ENCODE data around the gene ZNF584.
"Not testable (repeated sequence)": the region's sequence is repeated elsewhere in the genome, so short reads cannot be mapped to it uniquely, and the experiment has no call there.

ZNF584 gene

DNA sequence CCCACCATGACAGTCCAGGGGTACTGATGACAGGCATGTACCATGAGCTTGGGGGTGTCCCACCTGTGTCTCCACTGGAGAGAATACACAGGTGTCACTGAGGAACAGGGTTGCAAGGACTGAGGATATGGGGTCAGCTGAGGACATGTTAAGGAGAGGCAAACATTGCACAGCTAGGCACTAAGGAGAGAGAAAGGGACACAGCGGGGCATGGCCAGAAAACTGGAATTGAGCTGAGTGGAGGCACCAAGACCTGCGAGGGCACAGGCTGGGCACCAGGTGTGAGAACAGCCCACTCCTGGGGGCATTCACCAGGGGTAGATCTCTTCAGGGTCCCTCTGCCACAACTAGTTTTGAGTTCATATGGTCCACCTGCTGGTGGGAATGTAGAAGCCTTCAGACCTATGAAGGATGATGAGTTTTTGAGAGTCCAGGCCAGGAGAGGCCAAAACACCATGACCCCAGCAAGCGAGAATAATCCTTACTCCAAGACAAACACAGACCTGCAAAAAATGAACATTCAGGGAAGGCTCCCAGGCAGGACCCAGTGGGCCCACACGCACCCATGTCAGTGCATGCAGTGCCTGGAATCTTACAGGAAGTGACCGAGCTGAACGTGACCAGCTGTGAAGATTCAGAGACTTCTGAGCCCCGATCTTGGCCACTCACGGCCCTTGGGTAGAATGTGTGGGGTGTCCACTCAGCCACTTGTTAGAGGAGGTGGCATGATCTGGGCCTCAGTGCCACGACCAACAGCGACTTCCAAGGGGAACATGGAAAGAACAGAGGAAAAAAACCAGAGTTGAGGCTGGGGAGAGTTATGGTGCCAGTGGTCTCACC lies 1.4 kb upstream of the ZNF584 start:
- DNase-seq: no peak

DNA sequence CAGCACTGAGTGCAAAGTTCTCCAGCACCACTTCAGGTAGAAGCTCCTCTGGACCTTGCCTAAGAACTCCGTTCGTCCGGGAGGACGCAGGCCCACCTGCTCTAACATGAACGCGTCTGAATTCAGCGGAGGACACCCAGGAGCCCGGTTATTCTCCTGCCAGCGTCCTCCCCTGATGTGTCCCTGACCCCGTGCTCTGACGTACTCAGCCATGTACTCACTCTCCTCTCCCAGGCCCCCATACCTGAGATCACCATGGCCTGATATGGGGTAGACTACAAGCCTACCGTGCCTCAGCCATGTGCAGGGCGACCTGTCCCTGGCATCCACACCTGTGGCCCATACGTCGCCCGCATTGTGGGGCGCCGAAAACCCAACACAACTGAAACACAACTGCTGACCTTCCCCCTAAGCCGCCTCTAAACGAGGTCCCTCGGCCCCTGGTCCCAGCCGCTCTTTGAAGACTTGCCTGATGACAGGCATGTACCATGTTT lies 744 bp upstream of the ZNF584 start:
- DNase-seq: no peak

DNA sequence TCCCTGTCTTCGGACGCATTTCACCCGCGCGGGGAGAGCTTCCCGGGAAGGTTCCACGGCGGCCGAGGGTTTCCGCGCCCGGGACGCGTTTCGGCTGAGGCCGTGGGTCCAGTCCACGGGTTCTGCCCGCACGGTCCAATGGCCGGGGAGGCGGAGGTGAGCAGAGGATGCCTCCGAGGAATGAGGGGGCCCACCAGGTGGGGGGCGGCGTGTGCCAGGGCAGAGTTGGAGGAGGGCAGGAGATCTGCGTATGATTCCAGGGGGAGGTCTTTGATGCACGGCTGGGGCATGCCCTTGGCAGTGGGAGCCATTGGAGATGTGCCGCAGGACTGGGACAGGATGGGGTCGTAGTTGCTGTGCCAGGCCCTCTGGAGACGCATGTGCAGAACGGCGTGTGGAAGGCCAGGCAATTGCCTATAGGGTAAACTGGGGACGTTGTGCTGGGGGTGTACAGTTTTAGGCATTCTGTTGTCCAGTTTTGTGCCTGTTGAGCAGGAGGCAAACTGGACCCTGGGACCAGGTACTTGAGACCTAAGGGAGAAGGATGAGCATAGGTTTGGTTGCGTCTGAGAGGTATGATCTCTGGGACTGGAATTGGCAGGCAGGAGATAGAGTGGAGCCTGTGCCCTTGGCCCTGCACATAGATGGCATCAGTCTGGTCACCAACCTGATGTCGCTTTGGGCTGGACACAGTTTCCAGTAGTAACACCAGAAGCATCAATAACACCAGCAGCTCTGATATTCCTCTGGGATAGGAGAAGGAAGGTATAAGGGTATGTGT lies 751 bp downstream of the ZNF584 start:
- DNase-seq: peak; percentile 54

DNA sequence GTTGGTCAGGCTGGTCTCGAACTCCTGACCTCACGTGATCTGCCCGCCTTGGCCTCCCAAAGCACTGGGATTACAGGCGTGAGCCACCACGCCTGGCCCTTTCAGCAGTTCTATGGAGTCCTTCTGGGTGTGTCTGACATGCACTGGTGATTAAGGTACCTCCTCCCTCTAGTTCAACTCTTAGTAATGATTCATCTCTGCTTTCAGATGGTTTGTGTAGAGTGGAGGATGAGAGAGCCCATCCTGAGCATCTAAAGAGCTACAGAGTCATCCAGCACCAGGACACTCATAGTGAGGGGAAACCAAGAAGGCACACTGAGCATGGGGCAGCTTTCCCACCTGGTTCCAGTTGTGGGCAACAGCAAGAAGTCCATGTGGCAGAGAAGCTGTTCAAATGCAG lies 8.2 kb downstream of the ZNF584 start:
- DNase-seq: no peak

DNA sequence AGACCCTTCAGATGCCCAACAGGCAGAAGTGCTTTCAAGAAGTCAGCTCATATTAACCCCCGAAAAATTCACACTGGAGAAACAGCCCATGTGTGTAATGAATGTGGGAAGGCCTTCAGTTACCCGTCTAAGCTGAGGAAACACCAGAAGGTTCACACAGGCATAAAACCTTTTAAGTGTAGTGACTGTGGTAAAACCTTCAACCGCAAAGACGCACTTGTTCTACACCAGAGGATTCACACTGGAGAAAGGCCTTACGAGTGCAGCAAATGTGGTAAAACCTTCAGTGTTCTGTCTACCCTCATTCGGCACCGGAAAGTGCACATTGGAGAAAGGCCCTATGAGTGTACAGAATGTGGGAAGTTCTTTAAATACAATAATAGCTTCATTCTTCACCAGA lies 8.6 kb downstream of the ZNF584 start:
- DNase-seq: no peak

DNA sequence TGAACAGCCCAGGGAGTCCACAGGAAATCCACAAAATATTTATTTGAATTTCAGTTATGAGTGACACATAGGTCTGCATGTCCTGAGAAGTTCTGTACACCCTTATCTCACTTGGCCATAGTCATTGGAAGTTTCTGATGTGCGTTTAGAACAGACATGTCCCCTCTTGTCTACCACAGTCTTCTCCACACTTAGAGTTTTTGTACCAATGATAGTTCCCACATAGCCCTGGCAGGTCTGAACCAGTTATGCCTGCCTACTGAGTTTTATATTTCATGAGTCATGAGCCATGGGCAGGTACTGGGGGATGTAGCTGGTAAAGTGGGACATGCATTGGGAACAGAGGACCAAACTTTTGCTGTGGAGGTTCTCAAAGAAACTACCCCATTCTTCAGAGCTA lies 20.2 kb downstream of the ZNF584 start:
- no peak for DNase-seq

DNA sequence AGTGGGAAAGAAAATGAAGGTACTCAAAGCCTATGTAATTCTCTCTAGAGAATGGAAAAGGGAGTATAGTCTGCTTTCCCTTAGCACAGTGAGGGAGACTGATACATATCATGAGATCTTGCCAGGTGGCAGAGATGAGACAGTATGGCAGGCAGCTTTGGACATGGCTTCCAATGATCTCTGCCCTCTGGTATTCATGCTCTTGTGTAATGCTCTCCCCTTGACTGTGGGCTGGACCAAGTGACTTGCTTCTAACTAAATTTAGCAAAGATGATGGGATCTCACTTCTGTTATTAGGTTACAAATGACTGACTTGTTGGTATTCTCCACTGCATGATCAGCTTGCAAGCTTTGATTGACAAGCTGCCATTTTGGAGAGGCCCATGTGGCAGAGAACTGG lies 21.3 kb downstream of the ZNF584 start:
- no peak for DNase-seq

DNA sequence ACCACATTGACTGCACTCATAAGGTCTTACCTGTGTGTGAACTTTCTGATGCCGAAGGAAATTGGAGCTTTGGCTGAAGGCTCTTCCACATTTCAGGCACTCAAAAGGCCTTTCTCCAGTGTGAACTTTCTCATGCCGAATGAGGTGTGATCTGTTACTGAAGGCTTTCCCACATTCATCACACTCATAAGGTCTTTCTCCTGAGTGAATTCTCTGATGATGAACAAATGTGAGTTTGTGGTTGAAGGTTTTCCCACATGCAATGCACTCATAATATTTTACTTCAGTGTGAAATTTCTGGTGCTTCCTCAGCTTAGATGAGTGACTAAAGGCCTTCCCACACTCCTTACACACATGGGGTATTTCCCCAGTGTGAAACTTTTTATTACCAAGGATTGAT lies 25.8 kb downstream of the ZNF584 start:
- no peak for DNase-seq

DNA sequence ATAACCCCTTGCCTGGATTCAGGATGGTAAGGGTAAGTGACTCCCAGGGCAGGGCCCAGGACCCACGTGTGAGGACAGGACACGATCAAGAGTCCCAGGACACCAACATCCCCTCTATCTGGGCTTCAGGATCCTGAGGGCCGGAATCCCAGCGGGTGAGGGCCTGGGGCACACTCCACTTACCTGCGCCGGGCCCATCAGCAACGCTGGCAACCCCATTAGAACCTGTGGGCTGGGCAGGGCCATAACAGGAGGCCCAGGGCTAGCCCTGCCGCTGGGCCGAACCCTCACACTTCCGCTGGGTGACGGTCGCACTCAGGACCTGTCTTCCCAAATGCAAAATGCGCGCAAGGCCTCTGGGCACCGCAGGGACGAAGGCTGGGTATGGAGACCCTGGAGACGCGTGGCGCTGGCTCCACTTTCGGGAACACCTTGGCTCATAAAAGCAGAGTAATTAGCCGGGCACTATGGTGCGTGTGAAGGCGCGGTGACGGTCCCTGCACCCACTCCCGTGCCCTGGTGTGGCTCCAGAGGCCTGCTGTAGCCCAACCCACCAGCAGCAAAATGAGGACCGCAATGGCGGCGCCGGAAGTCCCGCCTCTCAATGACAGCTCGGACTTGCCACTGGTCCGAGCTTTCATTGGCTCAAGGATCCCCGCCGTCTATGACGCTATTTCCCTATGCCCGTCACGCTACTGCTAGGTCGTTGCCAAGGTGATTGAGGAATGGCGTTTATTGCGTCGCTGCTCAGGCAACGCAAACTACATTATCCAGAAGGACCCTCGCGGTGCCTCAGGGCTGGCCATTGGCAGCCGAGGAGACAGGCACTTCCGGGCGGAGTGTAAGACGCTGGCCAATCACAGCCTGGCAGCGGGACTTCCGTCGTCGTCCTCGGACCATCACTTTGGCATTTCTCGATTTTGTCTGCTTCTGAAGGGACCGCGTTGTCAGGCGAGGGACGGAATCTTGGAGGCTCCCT lies 31.4 kb downstream of the ZNF584 start, which contains the start of gene ZNF132:
Gene ZNF132, minus strand, starts transcription at position 578 of the 979 bp plus-strand sequence. Its CDS starts 332 bp downstream, at position 246.
- peak; percentile 94 for DNase-seq

DNA sequence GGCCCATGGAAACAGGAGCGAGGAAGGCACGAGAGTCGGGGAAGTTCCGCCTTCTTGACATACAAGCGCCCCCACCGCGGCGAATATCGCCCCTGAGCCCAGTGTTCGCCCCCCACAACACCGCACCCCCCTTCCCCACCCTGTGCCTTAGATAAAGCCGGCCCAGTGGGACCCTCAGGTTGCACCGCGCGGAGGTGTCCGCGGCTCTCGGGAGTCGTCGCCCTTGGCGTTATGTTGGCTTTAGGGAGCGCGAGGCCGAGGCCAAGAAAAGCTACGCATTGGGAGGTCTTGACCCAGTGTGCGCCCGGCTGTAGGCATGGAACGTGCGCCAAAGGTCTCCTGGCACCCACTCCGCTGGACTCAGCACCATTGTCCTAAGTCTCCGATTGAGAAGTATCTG lies 32.1 kb downstream of the ZNF584 start:
- DNase-seq: peak; percentile 9

DNA sequence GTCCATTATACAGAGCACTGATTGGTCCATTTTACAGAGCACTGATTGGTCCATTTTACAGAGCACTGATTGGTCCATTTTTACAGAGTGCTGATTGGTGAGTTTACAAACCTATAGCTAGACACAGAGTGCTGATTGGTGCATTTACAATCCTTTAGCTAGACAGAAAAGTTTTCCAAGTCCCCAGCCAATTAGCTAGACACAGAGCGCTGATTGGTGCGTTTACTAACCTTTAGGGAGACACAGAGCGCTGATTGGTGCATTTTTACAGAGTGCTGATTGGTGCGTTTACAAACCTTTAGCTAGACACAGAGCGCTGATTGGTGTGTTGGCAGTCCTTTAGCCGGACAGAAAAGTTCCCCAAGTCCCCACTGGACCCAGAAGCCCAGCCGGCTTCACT lies 34.5 kb downstream of the ZNF584 start:
- DNase-seq: not testable (repeated sequence)

DNA sequence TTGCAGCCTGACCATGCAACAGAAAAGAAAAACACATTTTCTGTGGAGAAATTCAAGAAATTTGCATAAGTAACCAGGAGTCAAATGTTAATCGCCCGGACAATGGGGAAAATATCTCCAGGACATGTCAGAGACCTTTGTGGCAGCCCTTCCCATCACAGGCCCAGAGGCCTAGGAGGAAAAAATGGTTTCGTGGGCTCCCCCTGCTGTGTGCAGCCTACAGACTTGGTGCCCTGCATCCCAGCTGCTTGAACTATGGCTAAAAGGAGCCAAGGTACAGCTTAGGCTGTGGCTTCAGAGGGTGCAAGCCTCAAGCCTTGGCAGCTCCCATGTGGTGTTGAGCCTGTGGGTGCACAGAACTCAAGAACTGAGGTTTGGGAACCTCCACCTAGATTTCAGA lies 40.4 kb downstream of the ZNF584 start:
- not testable (repeated sequence) for DNase-seq

DNA sequence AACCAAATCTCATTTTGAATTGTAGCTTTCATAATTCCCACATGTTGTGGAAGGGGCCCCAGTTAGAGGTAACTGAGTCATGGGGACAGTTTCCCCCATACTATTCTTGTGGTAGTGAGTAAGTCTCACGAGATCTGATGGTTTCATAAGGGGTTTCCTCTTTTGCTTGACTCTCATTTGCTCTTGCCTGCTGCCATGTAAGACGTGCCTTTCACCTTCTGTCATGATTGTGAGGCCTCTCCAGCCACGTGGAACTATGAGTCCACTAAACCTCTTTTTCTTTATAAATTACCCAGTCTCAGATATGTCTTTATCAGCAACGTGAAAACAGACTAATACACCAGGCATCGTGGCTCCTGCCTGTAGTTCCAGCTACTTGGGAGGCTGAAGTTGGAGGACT lies 41.5 kb downstream of the ZNF584 start:
- DNase-seq: not testable (repeated sequence)

DNA sequence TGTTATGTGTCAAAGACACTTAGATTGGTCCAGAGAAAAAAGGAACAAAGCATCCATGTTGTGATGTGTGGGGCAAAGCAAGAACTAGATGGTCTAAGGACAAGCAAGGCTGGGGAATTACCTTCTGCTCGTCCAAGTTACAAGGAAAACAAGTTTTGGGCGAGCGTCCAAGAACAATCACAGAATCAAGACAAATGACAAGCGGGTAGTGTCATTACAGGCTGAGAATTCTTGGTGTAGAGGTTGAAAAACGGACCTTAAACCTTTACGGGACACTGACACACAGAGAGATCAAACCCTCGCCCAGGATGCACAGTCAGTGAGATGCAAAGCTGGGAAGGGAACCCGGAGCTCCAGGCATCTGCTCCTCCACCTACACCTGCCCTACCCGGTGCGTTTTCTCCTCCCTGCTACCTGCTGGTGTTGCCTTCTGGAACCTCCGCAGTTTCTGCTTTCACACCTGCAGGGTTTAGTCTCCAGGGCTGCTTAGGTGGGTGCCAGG lies 42.5 kb downstream of the ZNF584 start:
- DNase-seq: no peak

DNA sequence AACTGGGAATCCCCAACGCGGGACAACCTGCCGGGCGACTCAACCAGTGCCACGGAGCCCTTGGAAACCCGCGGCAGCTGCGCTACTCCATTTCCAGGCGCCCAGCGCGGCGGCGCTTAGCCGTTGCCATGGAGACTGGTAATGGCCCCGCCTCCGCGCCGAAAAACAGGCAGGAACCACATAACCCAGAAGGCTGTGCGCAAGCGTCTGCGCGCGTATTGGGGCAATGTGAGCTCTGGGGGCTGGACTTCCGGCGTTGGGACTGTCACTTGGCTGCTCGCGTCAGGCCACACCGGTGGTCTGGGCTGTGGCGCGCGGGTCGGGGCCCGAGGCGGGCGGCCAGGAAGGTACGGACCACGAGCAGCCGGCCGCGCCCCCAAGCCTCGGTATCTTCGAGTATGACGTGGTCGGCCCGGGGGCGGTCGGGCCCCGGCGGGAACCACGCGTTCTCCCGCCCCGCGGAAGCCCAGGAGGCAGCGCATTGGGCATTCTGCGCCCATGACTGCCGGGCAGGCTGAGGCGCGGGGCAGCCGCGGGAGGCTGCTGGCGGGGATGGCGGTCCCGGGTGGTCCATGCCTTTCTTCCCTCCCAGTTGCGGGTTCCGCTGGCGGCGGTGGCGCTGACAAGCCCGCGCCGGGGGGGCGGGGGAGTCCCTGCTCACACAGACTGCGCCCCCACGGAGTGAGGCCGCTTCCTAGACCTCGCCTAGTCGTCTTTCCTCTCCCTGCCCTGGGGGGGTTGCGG lies 43.1 kb downstream of the ZNF584 start, which contains the start of gene ZNF324B:
Gene ZNF324B, plus strand, starts transcription at position 265 of the 744 bp plus-strand sequence. CDS start 2,080 bp downstream, outside the sequence.
- peak; percentile 97 for DNase-seq

DNA sequence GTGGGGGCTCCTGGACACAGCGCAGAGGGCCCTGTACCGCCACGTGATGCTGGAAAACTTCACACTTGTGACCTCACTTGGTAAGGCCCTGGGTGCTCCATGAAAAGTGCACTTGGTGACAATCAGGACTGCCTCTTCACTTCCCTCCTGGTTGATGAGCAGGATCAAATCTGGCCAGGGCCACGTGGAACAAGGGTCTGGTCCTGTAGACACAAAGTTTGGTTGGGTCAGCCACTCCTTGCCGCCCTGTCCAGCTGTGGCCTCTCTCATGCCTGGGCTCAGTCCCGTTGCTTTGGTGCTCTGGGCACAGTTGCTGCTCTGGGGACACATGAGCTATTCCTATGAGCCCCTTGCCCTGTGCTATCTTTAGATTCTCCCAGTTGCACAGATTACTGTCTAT lies 45.3 kb downstream of the ZNF584 start:
- DNase-seq: no peak

DNA sequence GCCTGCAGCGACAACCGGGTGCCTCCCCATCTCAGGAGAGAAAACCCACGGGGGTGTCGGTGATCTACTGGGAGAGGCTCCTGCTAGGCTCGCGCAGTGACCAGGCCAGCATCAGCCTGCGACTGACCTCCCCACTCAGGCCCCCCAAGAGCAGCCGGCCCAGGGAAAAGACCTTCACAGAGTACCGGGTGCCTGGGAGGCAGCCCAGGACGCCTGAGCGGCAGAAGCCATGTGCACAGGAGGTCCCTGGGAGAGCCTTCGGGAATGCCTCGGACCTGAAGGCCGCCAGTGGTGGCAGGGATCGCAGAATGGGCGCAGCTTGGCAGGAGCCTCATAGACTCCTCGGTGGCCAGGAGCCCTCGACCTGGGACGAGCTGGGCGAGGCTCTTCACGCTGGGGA lies 46.9 kb downstream of the ZNF584 start:
- no peak for DNase-seq

DNA sequence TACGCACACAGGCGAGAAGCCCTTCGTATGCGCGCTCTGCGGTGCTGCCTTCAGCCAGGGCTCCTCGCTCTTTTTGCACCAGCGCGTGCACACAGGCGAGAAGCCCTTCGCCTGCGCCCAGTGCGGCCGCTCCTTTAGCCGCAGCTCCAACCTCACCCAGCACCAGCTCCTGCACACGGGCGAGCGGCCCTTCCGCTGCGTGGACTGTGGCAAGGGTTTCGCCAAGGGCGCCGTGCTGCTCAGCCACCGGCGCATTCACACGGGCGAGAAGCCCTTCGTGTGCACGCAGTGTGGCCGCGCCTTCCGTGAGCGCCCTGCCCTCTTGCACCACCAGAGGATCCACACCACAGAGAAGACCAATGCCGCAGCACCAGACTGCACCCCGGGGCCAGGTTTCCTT lies 47.7 kb downstream of the ZNF584 start:
- DNase-seq: no peak

DNA sequence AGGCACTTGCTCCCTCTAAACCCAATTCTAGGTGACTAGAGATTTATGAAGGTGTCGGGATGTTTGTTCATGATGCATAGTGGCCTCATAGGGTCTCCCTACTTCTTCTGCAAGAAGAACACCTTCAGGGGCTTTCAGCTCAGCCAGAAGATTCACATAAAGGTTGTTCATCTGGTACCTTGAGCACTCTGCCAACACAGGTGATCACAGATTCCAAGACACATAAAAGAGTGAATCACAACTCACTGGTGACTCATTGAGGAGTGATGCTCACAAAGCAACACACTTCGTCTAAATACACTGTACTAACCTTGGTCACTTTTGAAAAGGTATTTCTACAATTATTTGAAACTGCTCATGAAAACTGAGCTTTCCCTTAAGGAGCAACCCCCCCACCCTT lies 51.6 kb downstream of the ZNF584 start:
- no peak for DNase-seq

DNA sequence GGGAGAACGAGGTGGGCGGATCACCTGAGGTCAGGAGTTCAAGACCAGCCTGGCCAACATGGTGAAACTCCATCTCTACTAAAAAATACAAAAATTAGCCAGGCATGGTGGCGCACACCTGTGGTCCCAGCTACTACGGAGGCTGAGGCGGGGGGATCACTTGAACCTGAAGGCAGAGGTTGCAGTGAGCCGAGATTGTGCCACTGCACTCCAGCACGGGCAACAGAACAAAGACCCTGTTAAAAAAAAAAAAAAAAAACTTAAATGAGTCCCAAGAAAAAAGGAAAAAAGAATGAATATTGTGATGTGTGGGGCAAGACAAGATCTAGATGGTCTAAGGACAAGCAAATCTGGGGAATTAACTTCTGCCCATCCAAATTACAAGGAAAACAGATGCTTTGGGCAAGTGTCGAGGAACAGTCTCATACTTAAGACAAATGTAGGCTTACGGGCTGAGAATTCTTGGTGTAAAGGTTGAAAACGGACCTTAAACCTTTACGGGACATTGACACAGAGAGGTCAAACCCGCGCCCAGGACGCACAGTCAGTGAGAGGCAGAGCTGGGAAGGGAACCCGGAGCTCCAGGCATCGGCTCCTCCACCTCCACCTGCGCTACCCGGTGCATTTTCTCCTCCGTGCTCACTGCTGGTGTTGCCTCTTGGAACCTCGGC lies 57.8 kb downstream of the ZNF584 start:
- DNase-seq: no peak

Measured in retina (tissue), 1 donor.